C1 segment of cervical spinal cord (tissue), 14 donors: Measurements from ENCODE around the gene THYN1.
A peak's percentile ranks its signal among the peaks of the same experiment; 100 is the strongest.
"Not testable (repeated sequence)": the region's sequence is repeated elsewhere in the genome, so short reads cannot be mapped to it uniquely, and the experiment has no call there.

Experiments used
- DNase-seq, 14 donors: peaks; one replicate each; lab custom pipeline; 2025; lab: John Stamatoyannopoulos, UW

The THYN1 gene

DNA sequence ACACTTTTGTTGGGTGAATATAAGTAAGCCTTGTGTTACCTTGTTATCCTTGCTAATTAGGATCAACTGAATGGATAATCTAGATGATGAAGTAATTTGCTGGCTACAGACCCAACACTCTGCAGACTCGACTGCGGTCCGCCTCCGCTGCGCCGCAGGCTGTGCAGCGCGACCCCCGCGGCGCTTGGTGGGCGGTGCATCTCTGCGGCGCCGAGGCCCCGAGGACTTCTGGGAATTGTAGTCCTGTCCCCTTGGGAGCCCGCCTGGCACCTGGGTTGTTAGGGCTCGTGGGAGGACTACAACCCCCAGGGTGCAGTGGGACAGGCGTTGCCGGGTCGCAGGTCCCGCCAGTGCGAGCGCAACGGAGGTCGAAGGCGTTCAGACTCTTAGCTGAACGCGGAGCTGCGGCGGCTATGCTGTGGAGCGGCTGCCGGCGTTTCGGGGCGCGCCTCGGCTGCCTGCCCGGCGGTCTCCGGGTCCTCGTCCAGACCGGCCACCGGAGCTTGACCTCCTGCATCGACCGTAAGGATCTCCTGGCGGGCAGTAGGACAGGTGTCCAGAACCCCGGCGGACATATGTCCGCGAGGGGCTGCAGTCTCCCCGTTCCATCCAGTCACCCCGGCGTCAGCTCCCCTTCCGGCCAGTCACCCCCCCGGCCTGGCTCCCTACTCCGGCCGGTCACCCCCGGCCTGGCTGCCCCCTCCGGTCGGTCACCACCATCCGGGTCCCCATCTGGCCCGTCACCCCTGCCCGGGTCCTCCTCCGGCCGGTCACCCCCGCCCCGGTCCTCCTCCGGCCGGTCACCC lies at the start of gene THYN1, which contains the start of gene ACAD8:
TSS of gene THYN1 (minus strand) at position 165 of the 806 bp plus-strand sequence. CDS start 470 bp downstream, outside the sequence.
TSS of gene ACAD8 (plus strand) at position 381 of the 806 bp plus-strand sequence. CDS start at position 414, 33 bp downstream.
- DNase-seq = peak; percentile 69 to 96 (median 92)

DNA sequence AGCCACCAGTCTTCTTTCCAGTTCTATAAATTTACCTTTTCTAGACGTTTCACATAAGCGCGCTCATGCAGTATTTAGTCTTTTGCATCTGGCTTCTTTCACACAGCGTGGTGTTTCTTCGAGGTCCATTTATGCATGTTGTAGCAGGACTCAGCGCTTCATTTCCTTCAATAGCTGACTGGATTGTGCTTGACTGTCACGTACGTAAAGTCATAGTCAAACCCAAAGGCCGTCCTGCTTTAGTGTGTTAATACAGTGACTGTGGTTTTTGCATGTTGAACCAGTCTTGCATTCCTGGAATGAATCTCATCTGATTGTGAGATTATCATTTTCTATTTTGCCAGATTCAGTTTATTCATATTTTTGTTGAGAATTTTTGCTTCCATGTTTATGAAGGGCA lies 41.5 kb upstream of the THYN1 start:
- DNase-seq = no peak

DNA sequence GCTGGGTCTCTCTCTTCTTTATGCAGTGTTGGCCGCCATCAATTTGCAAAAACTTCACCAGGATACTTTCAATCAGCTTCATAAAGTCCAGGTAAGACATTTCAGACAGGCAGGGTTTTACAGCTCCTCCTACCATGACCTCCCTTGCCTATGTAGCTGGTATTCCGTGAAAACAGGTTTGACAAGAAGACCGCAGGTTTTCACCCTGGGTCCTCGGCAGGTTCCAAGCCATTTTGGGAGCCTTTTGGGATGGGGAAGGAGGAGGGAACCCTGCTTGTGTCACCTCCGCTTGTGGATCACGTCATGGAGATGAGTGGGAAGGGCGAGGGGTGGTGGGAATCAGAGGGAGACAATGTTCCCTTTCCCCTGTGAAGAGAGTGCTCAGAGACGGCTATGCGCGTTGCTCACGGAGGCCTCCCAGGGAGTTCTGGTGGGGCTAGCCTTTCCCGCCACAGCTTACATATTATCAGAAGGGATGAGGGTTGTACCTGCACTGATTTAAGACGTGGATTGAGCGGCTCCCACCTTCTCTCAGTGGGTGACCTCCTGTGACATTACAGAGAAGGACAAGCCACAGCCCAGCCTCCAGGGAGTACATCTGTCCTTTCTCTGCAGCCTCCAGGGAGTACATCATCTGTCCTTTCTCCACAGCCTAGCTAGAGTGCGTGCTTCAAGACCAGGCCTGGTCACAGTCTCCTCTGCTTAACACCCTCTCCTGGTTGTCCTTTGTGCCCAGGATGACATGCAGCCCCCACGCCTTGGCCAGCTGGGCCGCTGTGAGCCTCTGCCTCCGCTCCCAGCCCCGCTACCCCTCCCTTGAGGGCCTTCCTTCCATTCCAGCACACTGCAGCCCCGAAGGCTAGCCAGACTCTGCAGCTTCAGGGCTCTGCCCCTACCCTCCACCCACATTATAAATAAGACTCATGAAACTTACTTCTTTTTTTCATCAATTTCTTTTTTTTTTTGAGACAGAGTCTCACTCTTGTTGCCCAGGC lies 40.3 kb upstream of the THYN1 start:
- no peak for DNase-seq

DNA sequence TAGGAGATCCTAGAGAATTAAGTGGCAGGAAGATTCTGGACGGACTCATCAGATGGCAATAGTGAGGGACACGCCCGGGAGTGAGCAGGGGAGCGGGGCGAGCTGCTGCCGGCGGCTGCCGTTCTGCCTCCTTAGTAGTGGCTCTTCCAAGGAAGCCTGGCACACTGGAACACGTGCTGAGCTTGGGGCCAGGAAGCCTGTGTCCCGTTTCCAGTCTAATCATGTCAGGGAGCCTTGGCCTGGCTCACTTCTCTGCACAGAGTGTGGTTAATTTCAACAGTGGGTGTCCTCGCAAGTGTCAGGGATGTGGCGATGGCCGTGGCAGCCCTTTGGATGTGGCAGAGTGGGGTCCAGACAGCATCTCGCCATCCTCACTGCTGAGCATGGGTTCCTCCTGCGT lies 39.5 kb upstream of the THYN1 start:
- DNase-seq = no peak

DNA sequence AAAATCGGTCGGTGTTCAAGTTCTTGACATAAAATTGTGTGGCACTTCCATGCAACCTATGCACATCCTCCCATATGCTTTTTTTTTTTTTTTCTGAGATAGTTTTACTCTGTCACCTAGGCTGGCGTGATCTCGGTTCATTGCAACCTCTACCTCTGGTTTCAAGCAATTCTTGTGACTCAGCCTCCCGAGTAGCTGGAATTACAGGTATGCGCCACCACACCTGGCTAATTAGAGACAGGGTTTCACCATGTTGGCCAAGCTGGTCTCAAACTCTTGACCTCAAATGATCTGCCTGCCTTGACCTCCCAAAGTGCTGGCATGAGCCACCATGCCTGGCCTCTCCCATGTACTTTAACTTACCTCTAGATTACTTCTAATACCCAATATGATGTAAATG lies 38.0 kb upstream of the THYN1 start:
- no peak for DNase-seq

DNA sequence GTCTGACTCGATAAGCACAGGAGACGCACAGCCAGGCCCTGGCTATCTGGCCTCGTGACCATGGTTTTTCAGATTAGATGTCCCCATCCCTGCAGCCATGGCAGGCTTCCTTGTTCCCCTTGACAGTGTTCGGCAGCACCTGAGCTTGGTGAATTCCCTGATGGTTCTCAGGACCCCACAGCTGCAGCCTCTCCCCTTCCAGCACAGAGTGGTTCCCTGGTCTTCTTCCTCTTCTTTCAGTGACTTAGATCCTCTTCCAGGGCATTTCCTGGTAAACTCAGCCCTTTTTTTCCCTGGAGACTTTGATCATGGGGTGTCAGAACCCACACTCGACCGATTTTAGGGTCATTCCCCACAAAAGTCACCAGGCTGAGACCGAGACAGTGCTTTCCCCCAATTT lies 37.5 kb upstream of the THYN1 start:
- DNase-seq = no peak

DNA sequence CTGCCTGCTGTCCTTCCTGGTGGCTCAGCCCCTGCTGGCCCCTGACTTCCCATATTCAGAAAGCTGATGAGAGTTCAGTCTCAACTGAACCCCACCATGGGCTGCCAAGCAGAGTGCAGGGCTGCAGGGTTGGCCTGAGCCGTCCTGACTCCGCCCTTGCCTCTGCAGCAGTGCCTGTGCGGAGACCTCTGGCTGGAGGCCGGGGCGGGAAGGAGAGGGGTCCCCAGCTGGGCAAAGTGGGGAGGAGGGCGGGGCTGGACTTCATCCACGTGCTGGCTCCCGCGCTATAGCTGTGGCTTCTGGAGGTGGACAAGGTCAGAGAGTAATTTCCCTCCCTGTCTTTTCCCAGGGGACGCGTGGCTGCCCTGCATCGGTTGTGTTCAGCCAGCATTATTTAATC lies 36.6 kb upstream of the THYN1 start:
- no peak for DNase-seq

DNA sequence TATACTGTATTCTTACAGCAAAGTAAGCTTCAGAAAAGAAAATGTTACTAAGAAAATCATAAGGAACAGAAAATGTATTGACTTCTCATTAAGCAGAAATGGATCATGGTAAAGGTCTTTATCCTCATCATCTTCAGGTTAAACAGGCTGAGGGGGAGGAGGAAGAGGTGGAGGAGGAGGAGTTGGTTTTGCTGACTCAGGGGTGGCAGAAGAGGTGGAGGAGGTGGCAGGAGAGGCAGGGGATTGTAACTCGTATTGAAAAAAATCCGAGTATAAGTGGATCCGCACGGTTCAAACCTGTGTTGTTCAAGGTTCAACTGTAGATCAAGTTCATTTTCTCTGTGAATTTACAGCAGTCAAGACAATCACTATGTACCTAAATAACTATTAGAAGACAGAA lies 36.0 kb upstream of the THYN1 start:
- no peak for DNase-seq

DNA sequence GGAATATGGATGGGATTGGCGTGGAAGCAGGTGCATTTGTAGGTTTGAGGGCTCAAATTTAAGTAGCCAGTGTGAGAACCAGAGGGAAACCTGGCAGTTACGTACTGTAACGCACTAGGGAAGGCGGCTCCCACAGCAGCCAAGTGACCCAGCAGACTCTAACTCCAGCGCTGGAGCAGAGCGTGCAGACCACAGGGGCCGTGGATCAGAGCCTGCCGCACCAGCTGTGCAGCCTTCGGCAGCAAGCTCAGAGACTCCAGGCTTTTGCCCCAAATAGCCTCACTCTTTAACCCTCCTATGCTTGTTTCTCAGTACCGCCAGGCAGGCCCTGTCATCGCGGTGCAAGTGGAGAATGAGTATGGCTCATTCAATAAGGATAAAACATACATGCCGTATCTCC lies 35.3 kb upstream of the THYN1 start:
- no peak for DNase-seq

DNA sequence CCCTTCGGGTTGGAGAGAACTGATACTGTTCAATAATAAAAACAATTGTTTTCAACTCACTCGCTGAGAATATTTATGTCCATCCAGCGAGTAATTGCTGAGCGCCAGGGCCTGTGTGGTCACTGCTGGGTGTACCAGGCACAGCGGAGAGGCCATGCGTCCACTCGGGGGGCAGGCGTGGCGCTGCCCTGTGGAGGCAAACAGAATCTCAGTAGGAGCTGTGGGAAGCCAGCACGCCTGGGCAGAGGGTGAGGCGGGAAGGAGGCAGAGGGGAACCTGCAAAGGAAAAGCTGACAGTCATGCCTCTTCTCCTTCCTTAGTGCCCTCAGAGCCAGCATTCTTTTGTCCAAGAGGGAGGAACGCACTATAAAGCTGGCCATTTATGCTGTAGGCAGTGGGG lies 34.4 kb upstream of the THYN1 start:
- DNase-seq = no peak

DNA sequence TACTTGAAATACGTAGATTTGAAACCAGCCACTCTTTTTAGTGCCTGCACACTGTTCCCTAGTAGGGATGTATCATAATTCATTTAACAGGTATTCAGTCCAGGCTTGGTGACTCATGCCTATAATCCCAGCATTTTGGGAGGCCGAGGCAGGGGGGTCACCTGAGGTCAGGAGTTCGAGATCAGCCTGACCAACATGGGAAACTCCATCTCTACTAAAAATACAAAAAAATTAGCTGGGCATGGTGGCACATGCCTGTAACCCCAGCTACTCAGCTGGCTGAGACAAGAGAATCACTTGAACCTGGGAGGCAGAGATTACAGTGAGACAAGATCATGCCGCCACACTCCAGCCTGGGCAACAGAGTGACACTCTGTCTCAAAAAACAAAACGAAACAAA lies 31.2 kb upstream of the THYN1 start:
- DNase-seq = not testable (repeated sequence)

DNA sequence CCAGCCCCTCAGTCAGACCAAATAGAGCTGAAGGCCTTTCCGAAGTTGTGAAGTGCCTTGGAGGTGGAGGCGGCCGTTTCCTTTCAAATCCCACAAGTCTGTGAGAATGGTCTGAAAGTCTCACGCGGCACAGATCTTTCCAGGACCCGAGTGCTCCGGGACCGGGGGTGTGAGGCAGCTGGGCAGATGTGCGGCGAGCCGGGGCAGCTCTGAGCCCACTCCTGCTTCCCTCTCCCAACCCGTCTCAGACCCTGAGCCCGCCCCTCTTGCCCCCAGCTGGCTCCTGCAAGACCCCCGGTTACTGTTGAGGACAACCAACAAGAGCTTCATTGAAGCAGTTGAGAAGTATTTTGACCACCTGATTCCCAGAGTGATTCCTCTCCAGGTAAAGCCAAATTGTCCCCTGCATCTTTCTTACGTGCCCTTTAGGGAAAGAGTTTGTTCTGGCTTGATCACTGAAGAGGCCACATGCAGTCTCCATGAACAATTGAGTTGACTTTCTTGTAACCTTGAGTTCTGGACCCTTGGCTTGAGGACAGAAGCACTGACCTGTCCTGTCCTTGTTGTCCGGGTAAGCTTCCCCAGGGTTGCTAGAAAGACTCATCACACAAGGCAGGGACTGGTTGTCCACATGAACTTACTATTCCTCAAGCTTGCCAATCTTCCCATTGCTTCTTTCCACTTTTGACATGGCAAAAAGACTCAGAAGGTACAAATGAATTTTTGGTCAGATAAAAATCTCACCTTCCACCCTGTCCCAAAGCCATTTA lies 30.5 kb upstream of the THYN1 start:
- DNase-seq = no peak

DNA sequence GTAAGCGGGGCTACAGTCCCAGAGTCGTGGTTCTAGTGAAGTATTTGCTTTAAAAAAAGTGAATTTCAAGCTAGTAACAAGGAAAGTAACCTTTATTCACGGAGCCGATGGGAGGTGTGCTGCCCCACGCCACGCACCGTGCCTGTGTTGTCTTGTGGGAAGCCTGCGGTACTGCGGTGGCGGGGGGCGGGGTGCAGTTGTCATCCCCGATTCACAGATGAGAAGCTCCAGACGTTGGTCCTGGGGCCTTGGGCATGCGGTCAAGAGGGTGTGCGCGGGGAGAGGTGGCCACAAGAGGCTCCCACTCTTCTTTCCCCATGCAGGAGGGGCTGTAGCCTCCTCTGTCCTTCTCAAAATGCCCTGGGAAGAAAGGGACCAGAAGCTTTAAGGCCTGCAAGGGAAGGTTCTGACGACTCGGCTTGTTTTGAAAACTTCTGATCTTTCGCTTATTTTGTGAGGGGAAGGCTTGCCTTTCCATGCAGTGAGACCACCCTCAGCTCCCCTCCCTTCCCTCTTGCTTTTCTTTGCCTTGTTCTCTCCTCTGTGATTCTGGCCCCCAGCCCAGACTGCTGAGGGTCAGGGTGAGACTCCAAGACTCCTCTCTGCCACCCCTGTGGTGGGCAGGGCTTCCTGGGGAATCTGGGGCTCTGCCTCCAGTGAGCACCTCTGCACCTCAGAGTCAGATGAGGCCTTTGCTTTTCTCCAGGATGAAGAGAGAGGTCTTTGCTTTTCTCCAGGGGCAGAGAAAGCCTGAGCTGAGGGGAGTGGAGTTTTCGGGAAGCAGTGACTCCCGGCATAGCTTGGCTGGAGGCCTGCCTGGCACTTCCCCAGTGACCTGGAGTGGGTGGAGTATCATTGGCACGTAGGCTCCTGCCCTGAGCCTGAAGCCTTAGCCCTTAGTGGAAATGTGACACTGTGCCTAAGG lies 29.2 kb upstream of the THYN1 start:
- DNase-seq = no peak

DNA sequence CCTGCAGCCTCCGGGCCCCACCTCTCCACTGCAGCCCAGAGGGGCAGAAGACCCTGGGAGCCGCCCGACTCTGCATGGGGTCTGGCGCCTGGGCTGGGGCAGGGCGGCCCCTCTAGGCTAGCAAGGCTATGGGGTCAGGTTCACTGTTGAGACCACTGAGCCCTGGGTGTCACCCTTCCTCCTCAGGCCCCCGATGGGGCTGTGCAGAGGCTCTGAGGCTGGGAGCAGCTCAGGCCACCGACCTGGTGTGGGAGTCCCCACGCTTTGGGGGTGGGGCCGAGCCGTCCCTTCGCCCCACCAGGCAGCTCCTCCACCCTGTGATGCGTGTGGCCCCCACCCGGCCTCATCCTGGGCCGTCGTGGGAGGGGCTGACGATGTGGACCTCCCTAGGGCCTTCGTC lies 28.5 kb upstream of the THYN1 start:
- DNase-seq = not testable (repeated sequence)

DNA sequence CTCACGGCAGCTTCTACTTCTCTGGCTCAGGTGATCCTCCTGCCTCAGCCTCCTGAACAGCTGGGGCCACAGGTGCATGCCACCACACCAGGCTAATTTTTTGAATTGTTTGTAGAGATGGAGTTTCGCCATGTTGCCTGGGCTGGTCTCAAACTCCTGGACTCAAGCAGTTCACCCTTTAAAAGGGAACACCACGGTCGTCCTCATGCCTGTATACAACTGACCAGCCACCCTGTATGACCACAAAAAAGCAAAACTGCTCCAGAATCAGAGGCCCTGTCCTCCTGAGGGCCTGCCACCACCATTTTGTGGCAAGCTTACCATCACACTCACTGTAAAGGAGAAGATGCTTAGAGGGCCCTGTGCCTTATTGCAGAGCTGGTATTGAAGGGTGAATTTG lies 25.2 kb upstream of the THYN1 start:
- no peak for DNase-seq

DNA sequence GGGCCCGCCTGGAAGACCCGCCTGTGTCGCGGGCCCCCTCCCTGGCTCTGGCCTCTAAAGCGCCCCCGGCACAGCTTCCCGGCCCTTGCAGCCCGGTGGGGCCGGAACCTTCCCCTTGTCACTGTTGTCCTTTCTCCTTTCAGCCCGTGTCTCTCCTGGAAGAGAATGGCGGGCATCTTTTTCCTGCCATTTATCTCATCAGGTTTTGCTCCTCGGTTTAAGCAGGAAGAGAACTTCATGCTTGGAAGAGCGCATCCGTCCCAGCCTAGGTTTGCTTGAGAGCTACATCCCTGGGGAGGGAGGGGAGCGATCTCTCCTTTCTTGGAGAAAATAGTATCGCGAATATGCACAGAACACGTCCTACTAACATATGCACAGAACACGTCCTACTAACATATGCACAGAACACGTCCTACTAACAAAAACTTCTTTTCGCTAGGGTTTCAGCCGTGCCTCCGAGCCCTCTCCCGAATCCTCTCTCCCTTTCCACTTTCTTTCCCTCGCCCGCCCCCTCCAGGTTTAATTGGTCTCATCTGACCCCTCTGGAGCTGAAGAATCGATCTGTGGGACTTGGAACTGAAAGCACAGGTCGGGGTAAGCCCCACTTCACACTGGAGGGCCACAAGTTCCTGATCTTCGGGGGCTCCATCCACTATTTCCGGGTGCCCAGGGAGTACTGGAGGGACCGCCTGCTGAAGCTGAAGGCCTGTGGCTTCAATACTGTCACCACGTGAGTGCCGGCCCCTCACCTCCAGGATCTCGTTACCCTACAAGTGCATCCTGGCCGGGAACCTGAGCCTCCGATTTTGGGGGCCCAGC lies 24.2 kb upstream of the THYN1 start:
- DNase-seq = no peak

DNA sequence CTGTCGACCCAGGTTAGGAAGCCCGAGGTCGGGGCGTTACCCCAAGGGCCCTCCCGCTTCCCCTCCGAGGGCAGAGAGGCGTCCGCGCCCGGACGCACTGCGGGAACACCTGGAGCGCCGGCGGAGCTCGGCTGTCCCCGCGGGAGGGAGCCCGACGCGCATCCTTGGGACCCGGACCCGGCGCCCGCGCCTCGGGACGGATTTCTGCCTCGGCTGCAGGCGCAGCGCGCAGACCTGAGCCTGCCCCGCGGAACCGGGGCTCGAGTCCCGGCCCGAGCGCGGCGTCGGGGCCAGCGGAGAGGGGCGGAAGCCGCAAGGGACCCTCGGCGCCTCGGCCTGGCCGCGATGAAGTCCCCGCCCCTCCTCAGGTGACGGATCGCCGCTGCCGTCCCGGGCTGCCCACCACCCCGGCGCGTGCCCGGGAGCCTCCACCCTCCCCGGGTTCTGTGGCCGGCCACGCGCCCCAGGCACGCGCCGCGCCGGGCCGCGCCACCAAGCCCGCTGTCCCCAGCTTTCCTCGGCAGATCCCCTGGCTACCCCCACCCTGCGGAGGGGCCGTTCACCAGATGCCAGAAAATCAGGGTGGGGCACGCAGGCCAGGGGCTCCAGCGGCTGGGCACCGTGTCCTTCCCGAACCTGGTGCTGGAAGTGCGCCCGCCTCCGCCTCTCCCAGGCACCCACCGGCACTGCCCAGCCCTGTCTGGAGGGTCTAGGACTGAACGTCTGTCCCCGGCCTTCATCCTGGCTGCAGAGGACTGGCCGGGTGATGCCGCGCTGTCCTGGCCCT lies 23.4 kb upstream of the THYN1 start:
- DNase-seq = peak in 1 of 14 donors; percentile 59

DNA sequence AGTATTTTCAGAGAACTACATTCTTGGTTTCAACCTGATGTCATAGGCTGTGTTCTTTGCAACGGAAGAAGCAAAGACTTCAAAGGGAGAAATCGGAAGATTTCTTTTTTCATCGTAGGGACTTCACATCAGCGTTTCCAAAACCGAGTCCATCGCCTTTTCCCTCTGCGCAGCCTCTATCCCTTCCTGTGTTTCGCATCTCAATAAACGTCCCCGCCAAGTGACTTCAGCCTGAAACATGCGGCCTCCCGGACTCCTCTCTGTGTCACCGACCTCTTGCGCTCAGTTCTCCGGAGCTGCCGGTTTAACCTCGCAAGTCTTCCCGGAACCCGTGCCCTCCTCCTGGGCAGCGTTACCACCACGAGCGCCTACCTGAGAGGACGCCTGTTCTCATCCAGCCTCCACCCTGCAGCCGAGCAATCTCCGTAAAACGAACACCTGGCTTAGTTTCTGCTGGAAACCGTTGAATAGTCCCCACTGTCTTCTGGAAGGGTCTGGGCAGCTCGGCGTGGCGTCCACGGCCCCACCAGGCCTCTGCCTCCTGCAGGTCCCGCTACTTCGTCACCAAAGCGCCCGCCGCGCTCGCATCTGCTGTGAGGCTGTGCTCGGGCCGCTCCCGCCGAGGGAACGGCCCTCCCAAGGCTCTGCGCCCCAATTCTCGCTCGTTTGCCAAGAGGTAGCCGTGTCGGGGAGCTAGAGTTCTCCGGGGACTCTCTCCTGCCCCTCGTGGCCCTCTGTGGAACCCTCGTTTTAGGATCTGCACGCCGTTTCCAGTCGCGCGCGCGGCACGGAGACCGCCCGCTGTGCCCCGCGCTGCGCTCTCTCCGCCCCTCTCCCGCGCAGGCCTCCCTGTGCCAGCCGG lies 22.6 kb upstream of the THYN1 start, which contains the start of gene GLB1L3:
TSS of gene GLB1L3 (plus strand) at position 846 of the 862 bp plus-strand sequence. CDS start 362 bp downstream, outside the sequence.
- DNase-seq = peak in 2 of 14 donors; percentile 5 to 69
